ENCODE results near the gene P2RX6. TPM values are rescaled to one million over a fixed set of nuclear protein-coding genes. Genes with fewer than 3 reads are reported as not detected.

Gene P2RX6
- 0.13 and 0.26 TPM in 2 replicates for total RNA-seq

GRCh38 chr22:21014726-21015465 is at the start of gene P2RX6:
Gene P2RX6, plus strand, starts transcription at chr22:21015165. Its CDS starts 10 bp downstream, at chr22:21015175.
- no peaks in the 10 kb centered on the region for H3K36me3 ChIP-seq (ENCODE audit: control insufficient read depth, insufficient read depth, low read length)
- TF ChIP-seq, protein P1, sequence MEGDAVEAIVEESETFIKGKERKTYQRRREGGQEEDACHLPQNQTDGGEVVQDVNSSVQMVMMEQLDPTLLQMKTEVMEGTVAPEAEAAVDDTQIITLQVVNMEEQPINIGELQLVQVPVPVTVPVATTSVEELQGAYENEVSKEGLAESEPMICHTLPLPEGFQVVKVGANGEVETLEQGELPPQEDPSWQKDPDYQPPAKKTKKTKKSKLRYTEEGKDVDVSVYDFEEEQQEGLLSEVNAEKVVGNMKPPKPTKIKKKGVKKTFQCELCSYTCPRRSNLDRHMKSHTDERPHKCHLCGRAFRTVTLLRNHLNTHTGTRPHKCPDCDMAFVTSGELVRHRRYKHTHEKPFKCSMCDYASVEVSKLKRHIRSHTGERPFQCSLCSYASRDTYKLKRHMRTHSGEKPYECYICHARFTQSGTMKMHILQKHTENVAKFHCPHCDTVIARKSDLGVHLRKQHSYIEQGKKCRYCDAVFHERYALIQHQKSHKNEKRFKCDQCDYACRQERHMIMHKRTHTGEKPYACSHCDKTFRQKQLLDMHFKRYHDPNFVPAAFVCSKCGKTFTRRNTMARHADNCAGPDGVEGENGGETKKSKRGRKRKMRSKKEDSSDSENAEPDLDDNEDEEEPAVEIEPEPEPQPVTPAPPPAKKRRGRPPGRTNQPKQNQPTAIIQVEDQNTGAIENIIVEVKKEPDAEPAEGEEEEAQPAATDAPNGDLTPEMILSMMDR (IDR thresholded peaks at IDR 0.05; ENCODE audit: insufficient read depth, low read length, severe bottlenecking): no peak
- H3K4me3 ChIP-seq (ENCODE audit: low read depth, low read length): peak within 1 kb of the TSS; percentile 46
- no peak for DNase-seq (ENCODE audit: low read depth)
- no peak for FAIRE-seq
- H3K27me3 ChIP-seq (ENCODE audit: control insufficient read depth, insufficient read depth, low read length): no peaks in the 10 kb centered on the region

DNA sequence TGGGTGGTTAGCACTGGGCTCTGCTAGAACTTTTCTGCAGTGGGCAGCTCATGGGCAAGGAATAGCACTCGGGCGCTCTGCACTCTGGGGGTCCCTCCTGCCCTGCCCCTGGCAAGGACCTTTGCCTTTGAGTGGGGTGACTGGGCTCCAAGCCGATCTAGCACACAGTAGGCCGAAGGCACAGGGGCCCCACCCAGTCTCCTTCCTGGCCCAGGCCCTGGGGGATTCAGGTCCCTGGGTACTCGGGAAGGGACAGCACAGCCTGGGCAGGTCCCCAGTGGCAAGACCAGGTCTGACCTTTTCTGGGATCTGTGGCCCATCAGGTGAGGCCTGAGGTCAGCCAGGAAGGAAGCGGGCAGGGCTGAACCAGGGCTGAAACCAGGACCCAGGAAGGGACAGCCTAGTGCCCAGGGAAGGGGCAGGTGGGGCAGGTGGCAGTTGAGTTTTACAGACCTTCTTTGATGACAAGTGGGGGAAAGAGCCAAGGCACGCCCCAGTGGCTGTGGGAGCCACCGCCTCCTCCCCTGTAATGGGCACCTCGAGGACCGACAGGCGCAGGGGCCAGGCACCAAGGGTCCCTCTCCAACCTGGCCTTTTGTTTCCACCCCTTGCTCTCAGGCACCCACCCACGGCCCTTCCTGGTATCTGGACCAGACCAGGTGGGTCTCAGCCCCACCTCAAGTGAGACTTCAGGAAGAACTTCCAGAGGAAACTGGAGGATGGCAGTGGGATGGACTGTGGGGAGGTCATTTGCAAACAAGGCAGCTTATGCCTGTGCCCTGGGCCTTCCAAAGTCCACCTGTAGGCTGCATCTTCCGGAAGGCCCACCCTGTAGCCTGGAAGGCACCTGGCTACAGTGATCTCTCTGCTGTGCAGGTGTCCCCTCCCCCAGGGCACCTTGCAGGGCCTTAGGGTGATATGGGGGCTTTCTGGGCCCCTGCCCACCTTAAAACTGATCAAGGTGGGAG is 48.8 kb upstream of the P2RX6 start:
- no peaks in the 10 kb centered on the region for H3K27me3 ChIP-seq (ENCODE audit: control insufficient read depth, insufficient read depth, low read length)
- FAIRE-seq (no peak), DNase-seq (ENCODE audit: low read depth) (no peak)
- H3K4me3 ChIP-seq (ENCODE audit: low read depth, low read length): no peak overlapping the region
- peaks cover 1% of the 10 kb centered on the region for H3K36me3 ChIP-seq (ENCODE audit: control insufficient read depth, insufficient read depth, low read length)
- TF ChIP-seq, protein P1 (IDR thresholded peaks at IDR 0.05; ENCODE audit: insufficient read depth, low read length, severe bottlenecking): no peak

DNA sequence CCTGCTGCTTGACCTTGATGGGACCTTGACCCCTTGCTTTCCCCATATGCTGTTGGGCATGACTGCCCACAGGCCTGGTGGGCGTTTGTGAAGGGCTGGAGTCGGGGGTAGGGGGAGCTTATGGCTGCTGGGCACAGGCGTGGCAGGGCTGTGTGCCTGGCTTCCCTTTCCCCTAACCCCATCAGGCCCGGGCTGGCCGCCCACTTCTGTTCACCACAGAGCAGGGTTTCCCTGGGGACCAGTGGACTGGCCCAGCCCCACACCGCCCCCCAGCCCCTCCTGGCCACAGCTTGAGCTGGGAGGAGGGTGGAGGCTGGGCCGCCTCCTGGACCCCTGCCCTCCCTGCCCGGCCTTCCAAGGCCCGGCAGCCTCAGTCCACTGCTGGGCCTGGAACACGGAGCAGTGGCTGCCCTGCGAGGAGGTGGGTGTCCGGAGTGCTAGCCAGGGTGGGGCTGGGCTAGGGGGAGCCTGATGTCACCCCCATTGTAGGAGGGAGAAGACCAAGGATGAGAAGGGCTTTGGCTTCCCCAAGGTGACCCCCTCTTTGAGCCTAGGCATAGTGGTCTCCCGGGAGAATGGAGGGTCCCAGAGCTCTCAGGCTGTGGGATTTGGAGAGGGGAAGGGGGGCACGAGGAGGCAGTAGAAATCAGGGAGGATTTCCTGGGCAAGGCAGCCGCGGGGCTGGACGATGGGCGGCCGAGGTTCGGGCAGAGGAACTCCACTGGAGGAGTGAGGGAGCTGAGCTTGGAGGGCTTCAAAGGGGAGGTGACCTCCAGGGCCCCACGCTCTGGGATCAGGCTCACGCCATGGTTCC is 47.9 kb upstream of the P2RX6 start, which contains the start of gene AIFM3:
TSS of gene AIFM3 (plus strand) at position 373 of the 814 bp plus-strand sequence. CDS start 690 bp downstream, outside the sequence.
- Histone ChIP-seq H3K36me3 (ENCODE audit: control insufficient read depth, insufficient read depth, low read length) (peaks cover 1% of the 10 kb centered on the region), H3K27me3 (ENCODE audit: control insufficient read depth, insufficient read depth, low read length) (no peaks in the 10 kb centered on the region), H3K4me3 (ENCODE audit: low read depth, low read length) (no peak within 1 kb of the TSS)
- FAIRE-seq (no peak), DNase-seq (ENCODE audit: low read depth) (no peak)
- TF ChIP-seq, protein P1 (IDR thresholded peaks at IDR 0.05; ENCODE audit: insufficient read depth, low read length, severe bottlenecking): no peak

GRCh38 chr22:20967697-20968211 is 47.2 kb upstream of the P2RX6 start:
- TF ChIP-seq, protein P1 (IDR thresholded peaks at IDR 0.05; ENCODE audit: insufficient read depth, low read length, severe bottlenecking): no peak
- no peak for DNase-seq (ENCODE audit: low read depth)
- H3K4me3 ChIP-seq (ENCODE audit: low read depth, low read length): no peak overlapping the region
- no peak for FAIRE-seq
- H3K27me3 ChIP-seq (ENCODE audit: control insufficient read depth, insufficient read depth, low read length): no peaks in the 10 kb centered on the region
- peaks cover 1% of the 10 kb centered on the region for H3K36me3 ChIP-seq (ENCODE audit: control insufficient read depth, insufficient read depth, low read length)

DNA sequence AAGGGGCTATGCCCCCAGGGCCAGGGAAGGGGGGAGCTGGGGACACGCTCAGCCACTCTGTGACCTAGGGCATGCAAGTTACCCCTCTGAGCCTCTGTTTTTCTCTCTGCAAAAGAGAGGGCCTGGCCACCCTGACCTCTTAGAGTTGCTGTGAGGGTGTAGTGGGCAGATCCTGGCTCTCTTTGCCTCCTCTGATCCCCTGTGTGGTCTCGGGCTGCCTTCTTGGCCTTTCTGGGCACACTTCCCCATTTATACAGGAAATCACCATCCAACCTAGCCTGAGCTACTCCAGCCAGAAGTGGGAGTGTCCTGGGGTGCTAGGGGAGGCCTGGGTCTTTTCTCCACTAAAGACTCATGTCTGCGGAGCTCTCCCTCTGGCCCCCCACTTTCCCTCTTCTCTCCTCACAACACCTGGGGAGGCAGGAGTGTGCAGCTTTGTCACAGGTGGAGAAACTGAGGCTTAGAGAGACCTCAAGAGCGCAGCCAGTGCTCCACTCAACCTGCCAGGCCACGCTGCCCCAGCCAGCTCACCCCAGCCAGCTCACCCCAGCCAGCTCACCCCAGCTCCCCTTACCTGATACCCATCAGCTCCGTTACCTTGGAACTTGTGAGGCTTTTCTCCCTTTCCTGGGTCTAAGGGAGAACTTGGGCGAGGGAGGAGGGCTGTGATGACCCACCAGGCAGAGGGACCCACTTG is 46.5 kb upstream of the P2RX6 start:
- FAIRE-seq (no peak), DNase-seq (ENCODE audit: low read depth) (no peak)
- Histone ChIP-seq H3K27me3 (ENCODE audit: control insufficient read depth, insufficient read depth, low read length) (no peaks in the 10 kb centered on the region), H3K36me3 (ENCODE audit: control insufficient read depth, insufficient read depth, low read length) (peaks cover under 1% of the 10 kb centered on the region), H3K4me3 (ENCODE audit: low read depth, low read length) (no peak overlapping the region)
- TF ChIP-seq, protein P1 (IDR thresholded peaks at IDR 0.05; ENCODE audit: insufficient read depth, low read length, severe bottlenecking): no peak

Measured in bronchial epithelial cell (primary cell).